Measurements from ENCODE around the gene KRTAP4-8. TPM values are rescaled to one million over a fixed set of nuclear protein-coding genes. Genes with fewer than 3 reads are reported as not detected.

KRTAP4-8 gene
- total RNA-seq (not detected), polyA plus RNA-seq (ENCODE audit: insufficient read depth, low read depth, low replicate concordance) (not detected)
- long read RNA-seq, donor 1: 0 reads
- long read RNA-seq, donor 2: 0 reads
- long read RNA-seq, donor 3: 0 reads
- long read RNA-seq, donor 4: 0 reads
- long read RNA-seq, donor 5: 0 reads
- long read RNA-seq, donor 6: 0 reads
- long read RNA-seq, donor 7: 0 reads
- long read RNA-seq, donor 8: 0 reads
- long read RNA-seq, donor 9: 0 reads
- long read RNA-seq, donor 10: 0 reads

DNA sequence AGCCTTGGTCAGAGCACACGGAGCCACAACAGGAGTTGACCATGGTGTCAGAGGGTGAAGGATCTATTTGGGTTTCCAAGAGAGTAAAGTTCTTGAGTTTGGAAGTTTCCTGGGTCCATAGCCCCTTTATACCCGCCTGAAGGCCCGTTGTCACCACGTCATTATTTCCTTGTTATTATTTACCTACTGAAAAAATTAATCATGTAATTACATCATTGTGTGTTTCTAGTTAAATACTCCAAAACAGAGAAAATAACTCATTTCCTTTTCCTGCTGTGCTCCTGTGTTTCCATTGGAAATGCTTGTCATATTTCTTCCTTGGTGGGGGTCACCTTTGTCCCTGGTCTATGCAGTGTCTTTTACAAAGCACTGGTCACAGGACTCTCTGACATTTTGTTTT, at the start of gene KRTAP4-8:
Gene KRTAP4-8 (minus strand): TSS at position 101 of the 400 bp plus-strand sequence. CDS start 58 bp downstream, at position 43.
- intact Hi-C loops (cut with DNase I): no loop called here

DNA sequence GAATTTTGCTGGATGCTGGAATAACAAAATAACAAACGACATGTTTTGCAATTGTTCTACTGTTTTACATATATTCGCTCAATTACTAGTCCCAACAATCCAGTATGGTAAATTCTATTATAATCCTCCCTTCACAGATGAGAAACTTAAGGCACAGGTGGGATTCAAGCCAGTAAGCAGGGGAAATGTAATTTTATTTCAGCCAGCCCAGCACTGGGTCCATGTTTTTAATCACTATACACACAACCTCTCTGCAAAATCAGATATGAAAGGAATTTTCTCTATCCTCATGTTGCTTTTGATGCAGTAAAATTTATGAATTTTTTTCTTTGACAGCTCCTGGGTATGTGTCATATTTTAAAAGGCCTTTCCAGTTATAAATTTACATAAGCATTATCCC, 47.3 kb upstream of the KRTAP4-8 start:
- no peak overlapping the region for H3K9ac ChIP-seq (ENCODE audit: low read length in 3 of 3)
- intact Hi-C loops (cut with DNase I): no loop called here
- FAIRE-seq: no peak

More for the DNA sequence above, at the start of gene KRTAP4-8:
- DNase-seq (no peak), FAIRE-seq (no peak)
- no peaks in the 10 kb centered on the region for H3K27me3 ChIP-seq (ENCODE audit: control insufficient read depth, insufficient read depth, low read length)
- no peak within 1 kb of the TSS for H3K27ac ChIP-seq (ENCODE audit: low read depth in 2 of 2, low read length in 2 of 2)
- H3K4me1 ChIP-seq (ENCODE audit: control insufficient read depth in 2 of 3, insufficient read depth in 2 of 3, low read depth in 1 of 3, low read length in 3 of 3): no peaks in the 10 kb centered on the region
- H3K9ac ChIP-seq (ENCODE audit: low read length in 3 of 3): no peak within 1 kb of the TSS
- H3K9me3 ChIP-seq (ENCODE audit: control insufficient read depth in 2 of 3, insufficient read depth in 1 of 3, low read length in 3 of 3): no peaks in the 10 kb centered on the region
- TF ChIP-seq, protein P1, sequence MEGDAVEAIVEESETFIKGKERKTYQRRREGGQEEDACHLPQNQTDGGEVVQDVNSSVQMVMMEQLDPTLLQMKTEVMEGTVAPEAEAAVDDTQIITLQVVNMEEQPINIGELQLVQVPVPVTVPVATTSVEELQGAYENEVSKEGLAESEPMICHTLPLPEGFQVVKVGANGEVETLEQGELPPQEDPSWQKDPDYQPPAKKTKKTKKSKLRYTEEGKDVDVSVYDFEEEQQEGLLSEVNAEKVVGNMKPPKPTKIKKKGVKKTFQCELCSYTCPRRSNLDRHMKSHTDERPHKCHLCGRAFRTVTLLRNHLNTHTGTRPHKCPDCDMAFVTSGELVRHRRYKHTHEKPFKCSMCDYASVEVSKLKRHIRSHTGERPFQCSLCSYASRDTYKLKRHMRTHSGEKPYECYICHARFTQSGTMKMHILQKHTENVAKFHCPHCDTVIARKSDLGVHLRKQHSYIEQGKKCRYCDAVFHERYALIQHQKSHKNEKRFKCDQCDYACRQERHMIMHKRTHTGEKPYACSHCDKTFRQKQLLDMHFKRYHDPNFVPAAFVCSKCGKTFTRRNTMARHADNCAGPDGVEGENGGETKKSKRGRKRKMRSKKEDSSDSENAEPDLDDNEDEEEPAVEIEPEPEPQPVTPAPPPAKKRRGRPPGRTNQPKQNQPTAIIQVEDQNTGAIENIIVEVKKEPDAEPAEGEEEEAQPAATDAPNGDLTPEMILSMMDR (IDR thresholded peaks at IDR 0.05; ENCODE audit: borderline replicate concordance, extremely low read depth, insufficient read depth): no peak
- H3K4me3 ChIP-seq (ENCODE audit: low read length in 3 of 3): no peak within 1 kb of the TSS
- H3K36me3 ChIP-seq (ENCODE audit: control insufficient read depth in 2 of 3, insufficient read depth in 3 of 3, low read length in 3 of 3): no peaks in the 10 kb centered on the region

DNA sequence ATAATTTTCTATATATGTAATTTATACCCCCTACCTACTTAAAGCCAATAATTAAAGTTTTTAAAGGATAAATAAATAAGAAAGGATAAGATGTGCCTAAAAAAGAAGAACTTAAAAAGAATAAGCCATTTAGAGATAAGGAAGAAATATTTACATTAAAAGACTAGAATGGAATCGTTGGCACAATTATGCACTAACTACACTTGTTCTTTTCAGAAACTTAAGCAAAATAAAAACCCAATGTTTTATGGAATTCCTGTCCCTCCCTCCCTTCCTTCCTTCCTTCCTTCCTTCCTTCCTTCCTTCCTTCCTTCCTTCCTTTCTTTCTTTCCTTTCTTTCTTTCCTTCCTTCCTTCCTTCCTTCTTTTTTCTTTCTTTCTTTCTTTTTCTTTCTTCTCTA, 46.9 kb upstream of the KRTAP4-8 start:
- H3K27me3 ChIP-seq (ENCODE audit: control insufficient read depth, insufficient read depth, low read length): no peaks in the 10 kb centered on the region
- no peak overlapping the region for H3K27ac ChIP-seq (ENCODE audit: low read depth in 2 of 2, low read length in 2 of 2)
- DNase-seq (no peak), FAIRE-seq (no peak)
- H3K9ac ChIP-seq (ENCODE audit: low read length in 3 of 3): no peak overlapping the region
- no peaks in the 10 kb centered on the region for H3K36me3 ChIP-seq (ENCODE audit: control insufficient read depth in 2 of 3, insufficient read depth in 3 of 3, low read length in 3 of 3)
- H3K4me1 ChIP-seq (ENCODE audit: control insufficient read depth in 2 of 3, insufficient read depth in 2 of 3, low read depth in 1 of 3, low read length in 3 of 3): no peaks in the 10 kb centered on the region
- TF ChIP-seq, protein P1 (IDR thresholded peaks at IDR 0.05; ENCODE audit: borderline replicate concordance, extremely low read depth, insufficient read depth): no peak
- H3K4me3 ChIP-seq (ENCODE audit: low read length in 3 of 3): no peak overlapping the region
- intact Hi-C loops (cut with DNase I): no loop called here
- peaks cover 0 to 9% (median 0%) of the 10 kb centered on the region in 3 donors for H3K9me3 ChIP-seq (ENCODE audit: control insufficient read depth in 2 of 3, insufficient read depth in 1 of 3, low read length in 3 of 3)

More for the DNA sequence above, 47.3 kb upstream of the KRTAP4-8 start:
- H3K36me3 ChIP-seq (ENCODE audit: control insufficient read depth in 2 of 3, insufficient read depth in 3 of 3, low read length in 3 of 3): no peaks in the 10 kb centered on the region
- H3K4me1 ChIP-seq (ENCODE audit: control insufficient read depth in 2 of 3, insufficient read depth in 2 of 3, low read depth in 1 of 3, low read length in 3 of 3): no peaks in the 10 kb centered on the region
- H3K27me3 ChIP-seq (ENCODE audit: control insufficient read depth, insufficient read depth, low read length): no peaks in the 10 kb centered on the region
- H3K27ac ChIP-seq (ENCODE audit: low read depth in 2 of 2, low read length in 2 of 2): no peak overlapping the region
- peaks cover 0 to 9% (median 0%) of the 10 kb centered on the region in 3 donors for H3K9me3 ChIP-seq (ENCODE audit: control insufficient read depth in 2 of 3, insufficient read depth in 1 of 3, low read length in 3 of 3)
- DNase-seq: no peak
- TF ChIP-seq, protein P1 (IDR thresholded peaks at IDR 0.05; ENCODE audit: borderline replicate concordance, extremely low read depth, insufficient read depth): no peak
- H3K4me3 ChIP-seq (ENCODE audit: low read length in 3 of 3): no peak overlapping the region

Data from kidney (tissue), 22 donors.